Lower leg skin (tissue), 3 donors: ENCODE results near the gene INO80B.

ENCODE experiments used
- CTCF ChIP-seq, 3 donors: fragments of 450-650 bp; IDR thresholded peaks; one replicate each; pipeline ENCODE4 v1.5.1; 2016; ENCODE audit warnings: antibody characterized with exemption in 3 of 3, mild to moderate bottlenecking in 3 of 3, moderate library complexity in 2 of 3
- POLR2A ChIP-seq, 2 donors: fragments of 450-650 bp; IDR thresholded peaks; one replicate each; pipeline ENCODE4 v1.6.1; 2016 to 2017; ENCODE audit warnings: antibody characterized with exemption in 2 of 2, mild to moderate bottlenecking in 1 of 2, moderate library complexity in 1 of 2

GRCh38 chr2:74416778-74417177 is 38.1 kb upstream of the INO80B start:
- TF ChIP-seq CTCF (IDR thresholded peaks at IDR 0.05) (no peak), POLR2A (IDR thresholded peaks at IDR 0.05) (no peak)
